Anterior cingulate cortex (tissue), 58 donors: ENCODE results near the gene CACNA1A.
A peak's percentile ranks its signal among the peaks of the same experiment; 100 is the strongest.

Experiments
- DNase-seq, 58 donors: peaks; one replicate each; lab custom pipeline; 2025; lab: John Stamatoyannopoulos, UW

The CACNA1A gene

GRCh38 chr19:13328241-13328640 lies 178.0 kb downstream of the CACNA1A start:
- no peak for DNase-seq

- no peak for DNase-seq
These were observed 186.8 kb downstream of the CACNA1A start for GRCh38 chr19:13319526-13319925.

- peak in 4 of 58 donors; percentile 2 to 10 (median 5) for DNase-seq
These were observed 188.1 kb downstream of the CACNA1A start for GRCh38 chr19:13318190-13318589.

GRCh38 chr19:13315495-13315894 lies 190.8 kb downstream of the CACNA1A start:
- peak in 6 of 58 donors; percentile 1 to 50 (median 17) for DNase-seq

- DNase-seq: no peak
These were observed 191.5 kb downstream of the CACNA1A start for GRCh38 chr19:13314761-13315160.

- DNase-seq: no peak
These were observed 192.4 kb downstream of the CACNA1A start for GRCh38 chr19:13313875-13314274.

- DNase-seq: no peak
These were observed 196.4 kb downstream of the CACNA1A start for GRCh38 chr19:13309864-13310263.

GRCh38 chr19:13303381-13304129 lies 202.7 kb downstream of the CACNA1A start:
- DNase-seq: no peak

GRCh38 chr19:13302526-13303270 lies 203.6 kb downstream of the CACNA1A start:
- peak in 14 of 58 donors; percentile 7 to 42 (median 26) for DNase-seq

- DNase-seq: no peak
These were observed 204.5 kb downstream of the CACNA1A start for GRCh38 chr19:13301627-13302334.

GRCh38 chr19:13300421-13301030 lies 205.8 kb downstream of the CACNA1A start:
- DNase-seq: no peak

GRCh38 chr19:13299838-13300237 lies 206.4 kb downstream of the CACNA1A start:
- no peak for DNase-seq

- peak in 1 of 58 donors; percentile 12 for DNase-seq
These were observed 207.5 kb downstream of the CACNA1A start for GRCh38 chr19:13298565-13299481.

- no peak for DNase-seq
These were observed 209.3 kb downstream of the CACNA1A start for GRCh38 chr19:13297023-13297422.

- DNase-seq: no peak
These were observed 211.3 kb downstream of the CACNA1A start for GRCh38 chr19:13294812-13295567.

GRCh38 chr19:13291913-13292312 lies 214.4 kb downstream of the CACNA1A start:
- DNase-seq: no peak

GRCh38 chr19:13290741-13291140 lies 215.5 kb downstream of the CACNA1A start:
- DNase-seq: no peak

- DNase-seq: no peak
These were observed 217.0 kb downstream of the CACNA1A start for GRCh38 chr19:13289295-13289694.
